Right atrium auricular region (tissue), 2 donors: ENCODE measurements around the gene FAM32A. TPM values are rescaled to one million over a fixed set of nuclear protein-coding genes. Genes with fewer than 3 reads are reported as not detected.

ENCODE experiments used
- DNase-seq: peaks from one replicate; pipeline ENCODE4 v3.0.0-alpha.2; 2019; ENCODE audit warnings: low spot score
- H3K27ac ChIP-seq, 2 donors: fragments of 200-600 bp; sonication (generic); 1 replicate in 1 of 2; 2 replicates in 1 of 2; pipeline ENCODE4 v1.5.1; 2016 to 2019
- H3K27me3 ChIP-seq, 2 donors: fragments of 200-600 bp; sonication (generic); one replicate each; pipeline versions ENCODE4 v1.5.1 to v1.6.0; 2017 to 2019
- H3K36me3 ChIP-seq: fragments of 200-600 bp; sonication (generic); one replicate; pipeline ENCODE4 v1.5.1; 2016
- H3K4me1 ChIP-seq, 2 donors: fragments of 200-600 bp; sonication (generic); one replicate each; pipeline versions ENCODE4 v1.5.1 to v1.6.0; 2017 to 2019
- H3K4me3 ChIP-seq, 2 donors: fragments of 200-600 bp; sonication (generic); 1 replicate in 1 of 2; 2 replicates in 1 of 2; pipeline ENCODE4 v1.5.1; 2017 to 2019; ENCODE audit warnings: mild to moderate bottlenecking in 1 of 2, moderate library complexity in 1 of 2
- H3K9me3 ChIP-seq, 2 donors: fragments of 200-600 bp; sonication (generic); one replicate each; pipeline ENCODE4 v1.5.1; 2019
- CTCF ChIP-seq, 2 donors: fragments of 200-600 bp; sonication (generic); IDR thresholded peaks; one replicate each; pipeline ENCODE4 v1.5.1; 2019; ENCODE audit warnings: antibody characterized with exemption in 2 of 2
- total RNA-seq, 2 donors: library from RNA; depleted of rRNA; stranded (reverse); fragments of >200 nt; gene quantifications; one replicate each; pipeline ENCODE4 v1.1.0, GENCODE V29; 2016

The FAM32A gene
- total RNA-seq, 2 donors from 2014 or later, result 56.8 to 61.7 TPM

DNA sequence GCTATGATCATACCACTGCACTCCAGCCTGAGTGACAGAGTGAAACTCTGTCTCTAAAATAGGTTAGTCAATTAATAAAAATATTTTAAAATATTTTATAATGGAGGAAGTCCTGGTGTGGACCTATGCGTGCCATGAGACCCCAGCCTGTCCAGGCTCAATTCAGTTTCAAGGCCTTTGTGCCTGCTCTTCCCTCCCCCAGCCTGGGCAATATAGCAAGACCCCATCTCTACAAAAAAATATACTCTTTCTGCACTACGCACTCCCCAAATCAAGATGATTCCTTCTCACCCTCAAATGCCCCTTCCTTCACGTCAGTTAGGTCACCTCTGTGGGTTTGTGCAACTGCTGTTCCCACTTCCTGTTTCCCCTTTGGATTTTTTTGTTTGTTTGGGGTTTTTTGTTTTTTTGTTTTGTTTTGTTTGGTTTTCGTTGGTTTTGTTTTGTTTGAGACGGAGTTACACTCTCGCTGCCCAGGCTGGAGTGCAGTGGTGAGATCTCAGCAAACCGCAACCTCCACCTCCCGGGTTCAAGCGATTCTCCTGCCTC lies 43.1 kb upstream of the FAM32A start:
- H3K27ac ChIP-seq, result no peak overlapping the region
- H3K4me1 ChIP-seq, result no peaks in the 10 kb centered on the region
- TF ChIP-seq CTCF (IDR thresholded peaks at IDR 0.05), result no peak
- H3K9me3 ChIP-seq, result no peaks in the 10 kb centered on the region
- no peaks in the 10 kb centered on the region for H3K36me3 ChIP-seq
- no peaks in the 10 kb centered on the region for H3K27me3 ChIP-seq
- no peak overlapping the region for H3K4me3 ChIP-seq
- DNase-seq, result no peak

DNA sequence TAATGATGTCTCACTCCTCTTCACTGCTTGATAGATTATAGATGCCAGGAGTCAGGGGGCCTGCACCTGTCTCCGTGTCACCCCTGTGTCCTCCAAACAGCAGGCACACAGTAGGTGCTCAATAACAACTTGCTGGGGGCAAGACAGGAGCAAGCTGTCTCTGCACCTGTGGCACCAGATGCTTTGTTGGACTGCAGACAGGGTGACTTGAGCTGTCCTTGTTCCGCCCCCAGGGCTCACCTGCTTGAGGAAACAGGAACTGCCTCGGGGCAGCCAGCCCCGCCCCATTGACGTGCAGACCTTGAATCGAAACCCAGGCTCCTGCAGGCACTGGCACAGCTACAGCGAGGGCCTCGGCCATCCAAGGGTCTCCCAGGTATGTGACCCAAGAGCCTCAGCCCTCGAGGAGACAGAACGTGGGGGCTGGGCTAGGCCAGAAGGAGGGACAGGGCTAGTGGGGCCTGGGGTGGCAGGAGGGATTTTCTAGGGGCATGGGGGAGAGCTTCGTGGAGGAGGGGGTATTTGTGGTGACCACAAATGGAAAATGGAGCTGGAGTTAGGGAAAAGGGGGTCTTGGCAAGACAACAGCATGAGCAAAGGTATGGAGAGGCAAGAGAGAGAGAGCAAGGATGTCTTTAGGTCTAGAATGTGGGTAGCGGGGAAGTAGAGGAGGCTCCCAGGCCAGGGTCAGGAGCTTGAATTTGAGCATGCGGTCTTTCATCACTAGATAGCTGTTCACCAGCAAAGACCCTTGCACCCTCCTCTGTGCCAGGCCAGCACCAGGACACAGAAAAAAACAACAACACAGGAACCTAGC lies 41.6 kb upstream of the FAM32A start, which contains the start of gene HSH2D:
HSH2D (plus strand) TSS at position 287 of the 817 bp plus-strand sequence. CDS start 5,066 bp downstream, outside the sequence.
- no peak for TF ChIP-seq CTCF (IDR thresholded peaks at IDR 0.05)
- Histone ChIP-seq H3K4me3 (no peak within 1 kb of the TSS), H3K36me3 (no peaks in the 10 kb centered on the region), H3K4me1 (no peaks in the 10 kb centered on the region), H3K27ac (no peak within 1 kb of the TSS), H3K9me3 (no peaks in the 10 kb centered on the region), H3K27me3 (no peaks in the 10 kb centered on the region)
- DNase-seq, result no peak

DNA sequence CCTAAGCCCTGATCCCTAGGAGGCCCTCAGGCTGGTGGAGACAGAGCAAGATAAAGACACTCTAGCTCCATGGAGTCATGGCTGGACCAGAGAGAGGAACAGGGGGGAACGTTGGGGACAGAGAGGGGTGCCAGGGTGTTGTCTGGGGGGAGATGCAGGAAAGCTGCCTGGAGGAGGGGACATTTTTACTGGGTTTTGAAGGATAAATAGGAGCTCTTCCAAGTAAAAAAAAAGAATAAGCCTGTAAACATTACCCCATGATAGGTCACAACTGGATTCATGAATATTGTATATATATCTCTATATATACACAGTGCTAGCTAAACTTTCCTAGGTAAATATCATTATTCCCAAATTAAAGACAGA lies 41.0 kb upstream of the FAM32A start:
- Histone ChIP-seq H3K9me3 (no peaks in the 10 kb centered on the region), H3K4me3 (no peak overlapping the region), H3K27me3 (no peaks in the 10 kb centered on the region), H3K36me3 (no peaks in the 10 kb centered on the region), H3K4me1 (no peaks in the 10 kb centered on the region), H3K27ac (no peak overlapping the region)
- no peak for DNase-seq
- TF ChIP-seq CTCF (IDR thresholded peaks at IDR 0.05), result no peak

- Histone ChIP-seq H3K27me3 (no peaks in the 10 kb centered on the region), H3K4me1 (no peaks in the 10 kb centered on the region), H3K36me3 (no peaks in the 10 kb centered on the region), H3K9me3 (no peaks in the 10 kb centered on the region), H3K4me3 (no peak overlapping the region), H3K27ac (no peak overlapping the region)
- no peak for TF ChIP-seq CTCF (IDR thresholded peaks at IDR 0.05)
- no peak for DNase-seq
Observed at GRCh38 chr19:16146112-16146511, 39.1 kb upstream of the FAM32A start.

- no peak for TF ChIP-seq CTCF (IDR thresholded peaks at IDR 0.05)
- Histone ChIP-seq H3K27me3 (no peaks in the 10 kb centered on the region), H3K9me3 (no peaks in the 10 kb centered on the region), H3K4me1 (no peaks in the 10 kb centered on the region), H3K36me3 (no peaks in the 10 kb centered on the region), H3K27ac (no peak overlapping the region), H3K4me3 (no peak overlapping the region)
- DNase-seq, result no peak
Observed at GRCh38 chr19:16148443-16149229, 36.6 kb upstream of the FAM32A start.
